ENCODE data around the gene PATL1. TPM values are rescaled to one million over a fixed set of nuclear protein-coding genes. Genes with fewer than 3 reads are reported as not detected.

The PATL1 gene
- total RNA-seq, 1 donor from 2014 or later, result 15.3 TPM

DNA sequence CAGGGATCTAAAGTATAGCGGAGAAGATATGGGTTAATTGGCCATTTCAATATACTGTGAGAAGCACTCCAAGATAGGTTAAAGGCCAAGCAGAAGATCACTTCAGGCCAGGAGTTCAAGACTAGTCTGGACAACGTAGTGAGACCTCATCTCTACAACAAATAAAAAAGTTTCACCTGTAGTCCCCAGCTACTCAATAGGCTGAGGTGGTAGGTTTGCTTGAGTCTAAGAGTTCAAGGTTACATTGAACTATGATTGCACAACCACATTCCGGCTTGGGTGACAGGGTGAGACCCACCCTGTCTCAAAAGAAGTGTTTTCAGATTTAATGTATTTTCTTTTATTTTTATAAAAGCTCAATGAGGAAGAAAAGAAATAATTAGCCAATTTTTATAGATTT lies 25.4 kb downstream of the PATL1 start:
- no peaks in the 10 kb centered on the region for H3K9me3 Mint-ChIP-seq
- Histone ChIP-seq H2AFZ (replicated peaks) (no peak overlapping the region), H3K4me3 (no peak overlapping the region), H3K9me3 (ENCODE audit: low read depth) (no peaks in the 10 kb centered on the region), H3K4me1 (no peaks in the 10 kb centered on the region), H3K9ac (no peak overlapping the region), H3F3A (ENCODE audit: low read depth) (no peaks in the 10 kb centered on the region), H3K36me3 (peaks cover 21% of the 10 kb centered on the region), H3K79me2 (ENCODE audit: low read depth) (no peaks in the 10 kb centered on the region), H4K20me1 (ENCODE audit: low read depth) (no peaks in the 10 kb centered on the region), H3K27me3 (no peaks in the 10 kb centered on the region), H3K4me2 (no peak overlapping the region), H3K27ac (no peak overlapping the region)
- DNase-seq (ENCODE audit: low spot score), result no peak
- H3K4me3 Mint-ChIP-seq, result no peak overlapping the region
- TF ChIP-seq EZH2phosphoT487 (IDR thresholded peaks at IDR 0.05), result no peak
- TF ChIP-seq, protein P1, sequence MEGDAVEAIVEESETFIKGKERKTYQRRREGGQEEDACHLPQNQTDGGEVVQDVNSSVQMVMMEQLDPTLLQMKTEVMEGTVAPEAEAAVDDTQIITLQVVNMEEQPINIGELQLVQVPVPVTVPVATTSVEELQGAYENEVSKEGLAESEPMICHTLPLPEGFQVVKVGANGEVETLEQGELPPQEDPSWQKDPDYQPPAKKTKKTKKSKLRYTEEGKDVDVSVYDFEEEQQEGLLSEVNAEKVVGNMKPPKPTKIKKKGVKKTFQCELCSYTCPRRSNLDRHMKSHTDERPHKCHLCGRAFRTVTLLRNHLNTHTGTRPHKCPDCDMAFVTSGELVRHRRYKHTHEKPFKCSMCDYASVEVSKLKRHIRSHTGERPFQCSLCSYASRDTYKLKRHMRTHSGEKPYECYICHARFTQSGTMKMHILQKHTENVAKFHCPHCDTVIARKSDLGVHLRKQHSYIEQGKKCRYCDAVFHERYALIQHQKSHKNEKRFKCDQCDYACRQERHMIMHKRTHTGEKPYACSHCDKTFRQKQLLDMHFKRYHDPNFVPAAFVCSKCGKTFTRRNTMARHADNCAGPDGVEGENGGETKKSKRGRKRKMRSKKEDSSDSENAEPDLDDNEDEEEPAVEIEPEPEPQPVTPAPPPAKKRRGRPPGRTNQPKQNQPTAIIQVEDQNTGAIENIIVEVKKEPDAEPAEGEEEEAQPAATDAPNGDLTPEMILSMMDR (IDR thresholded peaks at IDR 0.05), result no peak
- no peak for TF ChIP-seq EZH2 (IDR thresholded peaks at IDR 0.05)
- no peaks in the 10 kb centered on the region for H3K4me1 Mint-ChIP-seq
- H3K27ac Mint-ChIP-seq, result no peak overlapping the region
- peaks cover 60% of the 10 kb centered on the region for H3K36me3 Mint-ChIP-seq
- peaks cover 5% of the 10 kb centered on the region for H3K27me3 Mint-ChIP-seq (ENCODE audit: insufficient read depth, low read depth)

DNA sequence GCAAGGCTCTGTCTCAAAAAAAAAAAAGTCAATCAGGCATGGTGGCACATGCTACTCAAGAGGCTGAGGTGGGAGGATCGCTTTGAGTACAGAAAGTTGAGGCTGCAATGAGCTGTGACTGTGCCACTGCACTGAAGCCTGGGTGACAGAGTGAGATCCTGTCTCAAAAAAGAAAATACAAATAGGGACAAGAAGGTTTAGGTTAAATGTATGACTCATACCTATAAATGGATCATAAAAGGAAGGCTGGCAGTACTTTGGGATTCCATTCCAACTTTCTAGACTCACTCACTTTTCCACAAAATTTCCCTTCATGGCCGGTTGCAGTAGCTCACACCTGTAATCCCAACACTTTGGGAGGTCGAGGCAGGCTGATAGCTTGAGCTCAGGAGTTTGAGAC lies 27.7 kb downstream of the PATL1 start:
- H3K27me3 Mint-ChIP-seq (ENCODE audit: insufficient read depth, low read depth), result peaks cover 5% of the 10 kb centered on the region
- Histone ChIP-seq H3K4me2 (no peak overlapping the region), H4K20me1 (ENCODE audit: low read depth) (no peaks in the 10 kb centered on the region), H3K79me2 (ENCODE audit: low read depth) (no peaks in the 10 kb centered on the region), H3K9me3 (ENCODE audit: low read depth) (no peaks in the 10 kb centered on the region), H3K36me3 (peaks cover 35% of the 10 kb centered on the region), H3K4me1 (no peaks in the 10 kb centered on the region), H3K9ac (no peak overlapping the region), H2AFZ (replicated peaks) (no peak overlapping the region), H3K27ac (no peak overlapping the region), H3K4me3 (no peak overlapping the region), H3K27me3 (no peaks in the 10 kb centered on the region), H3F3A (ENCODE audit: low read depth) (no peaks in the 10 kb centered on the region)
- no peak for TF ChIP-seq EZH2phosphoT487 (IDR thresholded peaks at IDR 0.05)
- no peak for TF ChIP-seq EZH2 (IDR thresholded peaks at IDR 0.05)
- TF ChIP-seq, protein P1 (IDR thresholded peaks at IDR 0.05), result no peak
- H3K27ac Mint-ChIP-seq, result no peak overlapping the region
- no peaks in the 10 kb centered on the region for H3K9me3 Mint-ChIP-seq
- H3K36me3 Mint-ChIP-seq, result peaks cover 60% of the 10 kb centered on the region
- no peak for DNase-seq (ENCODE audit: low spot score)
- no peaks in the 10 kb centered on the region for H3K4me1 Mint-ChIP-seq
- no peak overlapping the region for H3K4me3 Mint-ChIP-seq

DNA sequence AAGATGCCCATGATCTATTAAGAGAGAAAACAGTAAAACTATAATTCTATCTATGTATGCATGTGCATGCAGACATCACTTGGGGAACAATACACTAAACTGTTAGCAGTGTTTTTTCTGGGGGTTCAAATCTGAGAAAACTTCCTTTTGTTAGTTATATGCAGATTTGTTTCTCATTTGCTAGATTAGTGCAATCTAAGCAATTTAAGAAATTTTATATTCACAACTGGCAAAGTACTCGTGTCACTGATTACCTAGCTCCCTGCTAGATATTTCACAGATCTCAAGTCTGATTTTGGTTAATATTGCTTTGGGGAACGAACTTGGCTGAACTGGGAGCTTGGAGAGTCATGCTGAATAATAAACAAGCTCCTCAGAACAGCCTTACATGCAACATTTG lies 38.3 kb downstream of the PATL1 start:
- Histone ChIP-seq H3K9ac (no peak overlapping the region), H4K20me1 (ENCODE audit: low read depth) (no peaks in the 10 kb centered on the region), H3K4me1 (no peaks in the 10 kb centered on the region), H3K27ac (no peak overlapping the region), H3K4me2 (no peak overlapping the region), H3K36me3 (no peaks in the 10 kb centered on the region), H3K79me2 (ENCODE audit: low read depth) (no peaks in the 10 kb centered on the region), H3K9me3 (ENCODE audit: low read depth) (no peaks in the 10 kb centered on the region), H3K4me3 (no peak overlapping the region), H3F3A (ENCODE audit: low read depth) (peaks cover 8% of the 10 kb centered on the region), H2AFZ (replicated peaks) (no peak overlapping the region), H3K27me3 (no peaks in the 10 kb centered on the region)
- Mint-ChIP-seq H3K4me1 (no peaks in the 10 kb centered on the region), H3K27me3 (ENCODE audit: insufficient read depth, low read depth) (peaks cover 3% of the 10 kb centered on the region), H3K27ac (no peak overlapping the region), H3K36me3 (no peaks in the 10 kb centered on the region), H3K4me3 (no peak overlapping the region), H3K9me3 (no peaks in the 10 kb centered on the region)
- no peak for TF ChIP-seq EZH2 (IDR thresholded peaks at IDR 0.05)
- TF ChIP-seq, protein P1 (IDR thresholded peaks at IDR 0.05), result no peak
- TF ChIP-seq EZH2phosphoT487 (IDR thresholded peaks at IDR 0.05), result no peak
- DNase-seq (ENCODE audit: low spot score), result no peak
